Activated CD4-positive, alpha-beta T cell treated with anti-CD3 and anti-CD28 coated beads for 36 hours (primary cell): ENCODE results near the gene CSTF2T. TPM values are rescaled to one million over a fixed set of nuclear protein-coding genes. Genes with fewer than 3 reads are reported as not detected.
A peak's percentile ranks its signal among the peaks of the same experiment; 100 is the strongest.

Source experiments
- ATAC-seq: fragments of 200-7000 bp; cut with Tn5 transposase; one replicate; pipeline ENCODE4 v1.10.0; 2021; ENCODE audit warnings: mild to moderate bottlenecking, moderate library complexity
- CTCF ChIA-PET: fragments of 350-600 bp; sonication (Branson Sonifier 250); formaldehyde crosslinking; loops from one replicate; lab custom pipeline; 2021; ENCODE audit warnings: antibody characterized with exemption; lab: Charles Lee
- POLR2A ChIA-PET: fragments of 350-600 bp; sonication (Branson Sonifier 250); formaldehyde crosslinking; loops from one replicate; lab custom pipeline; 2021; ENCODE audit warnings: antibody characterized with exemption, inconsistent platforms; lab: Charles Lee
- DNase-seq: peaks from one replicate; pipeline ENCODE4 v3.0.0-alpha.2; 2020
- H3K27ac Mint-ChIP-seq: one replicate; pipeline ENCODE4 v1.8.0; 2021; ENCODE audit warnings: mixed read lengths
- H3K27me3 Mint-ChIP-seq: one replicate; pipeline ENCODE4 v1.8.0; 2021; ENCODE audit warnings: mixed read lengths
- H3K36me3 Mint-ChIP-seq: one replicate; pipeline ENCODE4 v1.8.0; 2021; ENCODE audit warnings: low read depth, mixed read lengths
- H3K4me1 Mint-ChIP-seq: one replicate; pipeline ENCODE4 v1.8.0; 2021; ENCODE audit warnings: mixed read lengths
- H3K4me3 Mint-ChIP-seq: one replicate; pipeline ENCODE4 v1.8.0; 2021; ENCODE audit warnings: mild to moderate bottlenecking, moderate library complexity, mixed read lengths
- H3K9me3 Mint-ChIP-seq: one replicate; pipeline ENCODE4 v1.8.0; 2021; ENCODE audit warnings: low read depth, mixed read lengths
- intact Hi-C, 2 experiments: fragments of 100-400 bp; cut with DNase I in 1 of 2; cut with micrococcal nuclease in 1 of 2; formaldehyde crosslinking; loops; one replicate each; pipeline versions ENCODE4 v1.14.2 to v1.15.1; 2022 to 2024; cut with DNase I, micrococcal nuclease
- total RNA-seq, 2 experiments: library from RNA; stranded (reverse); gene quantifications; one replicate each; pipeline ENCODE4 v1.2.3, GENCODE V29; 2021

CSTF2T gene, protein sequence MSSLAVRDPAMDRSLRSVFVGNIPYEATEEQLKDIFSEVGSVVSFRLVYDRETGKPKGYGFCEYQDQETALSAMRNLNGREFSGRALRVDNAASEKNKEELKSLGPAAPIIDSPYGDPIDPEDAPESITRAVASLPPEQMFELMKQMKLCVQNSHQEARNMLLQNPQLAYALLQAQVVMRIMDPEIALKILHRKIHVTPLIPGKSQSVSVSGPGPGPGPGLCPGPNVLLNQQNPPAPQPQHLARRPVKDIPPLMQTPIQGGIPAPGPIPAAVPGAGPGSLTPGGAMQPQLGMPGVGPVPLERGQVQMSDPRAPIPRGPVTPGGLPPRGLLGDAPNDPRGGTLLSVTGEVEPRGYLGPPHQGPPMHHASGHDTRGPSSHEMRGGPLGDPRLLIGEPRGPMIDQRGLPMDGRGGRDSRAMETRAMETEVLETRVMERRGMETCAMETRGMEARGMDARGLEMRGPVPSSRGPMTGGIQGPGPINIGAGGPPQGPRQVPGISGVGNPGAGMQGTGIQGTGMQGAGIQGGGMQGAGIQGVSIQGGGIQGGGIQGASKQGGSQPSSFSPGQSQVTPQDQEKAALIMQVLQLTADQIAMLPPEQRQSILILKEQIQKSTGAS
- 10 to 100 TPM; 24.5 to 27.6 TPM for total RNA-seq

DNA sequence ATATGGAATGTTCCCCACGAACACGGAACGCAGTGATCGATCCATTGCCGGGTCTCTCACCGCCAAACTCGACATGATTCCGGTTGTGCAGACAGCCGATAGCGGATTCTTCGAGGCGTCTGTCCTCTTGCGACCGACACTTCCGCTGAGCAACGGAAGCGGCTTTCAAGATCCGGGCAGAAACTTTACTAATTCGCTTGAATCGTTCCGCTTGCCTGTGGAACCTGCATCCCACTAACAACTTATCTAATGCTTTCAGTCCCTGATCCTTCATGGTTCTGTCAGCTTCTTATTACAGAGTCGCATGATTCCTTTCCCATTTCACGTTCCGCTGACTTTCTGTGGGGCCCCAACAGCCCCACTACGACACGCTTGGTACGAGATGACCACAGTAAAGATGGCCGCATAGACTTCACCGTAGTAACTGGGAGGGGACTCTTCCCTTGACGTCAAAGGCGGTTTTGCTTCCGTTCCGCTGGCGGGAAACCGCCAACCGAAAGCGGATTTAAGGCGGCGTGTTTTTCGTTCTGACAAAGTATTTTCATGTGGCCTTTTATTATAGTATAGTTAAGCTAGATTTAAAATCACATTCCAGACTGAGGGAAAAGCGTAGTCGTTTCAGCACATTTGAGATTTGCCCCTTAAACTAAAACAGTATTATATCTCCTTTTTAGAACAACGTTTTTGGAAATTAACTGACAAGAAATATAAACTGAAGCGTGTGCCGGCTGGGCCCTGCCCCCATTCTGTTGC, at the start of gene CSTF2T:
Gene CSTF2T, minus strand, starts transcription at position 121 of the 753 bp plus-strand sequence. Its CDS starts 46 bp downstream, at position 75.
- ChIA-PET POLR2A (interaction anchor here (0.7 kb wide), 1 partner anchor 15 kb away, joined by 3 read pairs; no protein-coding TSS in a partner anchor), CTCF (interaction anchor here (0.5 to 1.3 kb wide), 3 partner anchors 9 to 690 kb away, joined by 3 read pairs; no protein-coding TSS in a partner anchor)
- no peaks in the 10 kb centered on the region for H3K9me3 Mint-ChIP-seq
- peaks cover 40% of the 10 kb centered on the region for H3K36me3 Mint-ChIP-seq
- H3K4me1 Mint-ChIP-seq, result peaks cover 51% of the 10 kb centered on the region
- H3K27me3 Mint-ChIP-seq, result no peaks in the 10 kb centered on the region
- DNase-seq (peak; percentile 93), ATAC-seq (peak; percentile 89)
- peak within 1 kb of the TSS; percentile 96 for H3K4me3 Mint-ChIP-seq
- H3K27ac Mint-ChIP-seq, result peak within 1 kb of the TSS; percentile 100
- intact Hi-C loops, result loop anchor here (1.0 to 5.0 kb wide), 4 partner anchors 178 to 1075 kb away; partner anchors contain the start of gene ASAH2B (in 1 of the 2)

DNA sequence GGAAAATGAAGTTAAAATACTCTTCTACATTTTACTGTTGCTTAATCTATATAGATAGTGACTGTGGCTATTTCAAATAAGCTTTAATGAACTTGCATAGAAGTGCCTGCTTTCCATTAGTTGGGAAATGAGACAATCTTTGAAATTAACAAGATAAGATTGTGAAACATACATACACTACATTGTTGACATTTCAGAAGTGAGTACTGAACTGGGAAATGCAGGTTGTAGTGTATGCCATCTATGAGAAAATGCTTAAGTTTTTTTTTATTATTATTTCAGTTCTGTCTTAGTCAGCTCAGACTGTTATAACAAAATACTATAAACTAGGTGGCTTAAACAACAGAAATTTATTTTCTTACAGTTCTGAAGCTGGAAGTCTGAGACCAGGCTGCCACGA, 49.6 kb upstream of the CSTF2T start:
- Mint-ChIP-seq H3K27me3 (no peaks in the 10 kb centered on the region), H3K4me3 (no peak overlapping the region), H3K27ac (no peak overlapping the region), H3K4me1 (no peaks in the 10 kb centered on the region), H3K9me3 (no peaks in the 10 kb centered on the region), H3K36me3 (no peaks in the 10 kb centered on the region)
- ATAC-seq, result no peak
- ChIA-PET CTCF (no interaction called here), POLR2A (interaction anchor here (0.7 kb wide), 1 partner anchor 56 kb away, joined by 3 read pairs; no protein-coding TSS in a partner anchor)
- no peak for DNase-seq
- intact Hi-C loops, result no loop called here

DNA sequence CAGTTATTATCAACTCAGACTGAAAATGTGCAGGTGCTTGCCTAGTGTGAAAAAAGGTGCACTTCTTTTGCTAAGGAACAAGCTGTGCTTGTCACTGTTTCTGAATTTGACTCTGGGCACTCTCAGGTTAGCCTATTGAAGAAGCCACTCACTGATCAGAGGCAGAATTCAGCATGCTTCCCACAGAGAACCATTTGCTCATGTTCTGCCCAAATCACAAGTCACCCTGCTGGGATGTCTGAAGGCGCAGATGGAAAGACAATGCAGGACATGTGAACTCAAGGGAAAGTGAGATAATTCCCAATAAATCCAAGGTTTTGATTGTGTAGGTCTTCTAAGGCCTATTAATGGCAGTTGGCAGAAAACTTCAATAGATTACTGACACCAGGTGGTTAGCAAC, 47.8 kb upstream of the CSTF2T start:
- no peak for DNase-seq
- Mint-ChIP-seq H3K4me3 (no peak overlapping the region), H3K4me1 (no peaks in the 10 kb centered on the region), H3K36me3 (no peaks in the 10 kb centered on the region), H3K27me3 (no peaks in the 10 kb centered on the region), H3K9me3 (no peaks in the 10 kb centered on the region), H3K27ac (no peak overlapping the region)
- CTCF ChIA-PET, result no interaction called here
- no peak for ATAC-seq
- POLR2A ChIA-PET, result no interaction called here
- intact Hi-C loops, result no loop called here

DNA sequence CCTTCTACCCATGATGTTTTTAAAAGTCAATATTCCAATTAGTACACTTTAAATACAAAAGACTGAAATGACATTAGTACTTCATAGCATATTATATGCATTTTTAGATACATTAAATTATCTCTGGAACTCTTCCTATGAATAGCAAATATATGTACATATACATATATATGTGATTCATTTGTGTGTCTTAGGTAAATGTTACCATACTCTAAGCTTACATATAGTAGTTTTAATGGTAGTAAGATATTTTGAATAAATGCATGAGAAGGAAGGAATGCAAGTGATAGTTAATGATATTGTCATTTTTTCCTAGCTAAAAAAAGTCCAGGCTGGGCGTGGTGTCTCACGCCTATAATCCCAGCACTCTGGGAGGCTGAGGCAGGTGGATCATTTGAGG, 46.0 kb upstream of the CSTF2T start:
- CTCF ChIA-PET, result no interaction called here
- H3K4me1 Mint-ChIP-seq, result no peaks in the 10 kb centered on the region

DNA sequence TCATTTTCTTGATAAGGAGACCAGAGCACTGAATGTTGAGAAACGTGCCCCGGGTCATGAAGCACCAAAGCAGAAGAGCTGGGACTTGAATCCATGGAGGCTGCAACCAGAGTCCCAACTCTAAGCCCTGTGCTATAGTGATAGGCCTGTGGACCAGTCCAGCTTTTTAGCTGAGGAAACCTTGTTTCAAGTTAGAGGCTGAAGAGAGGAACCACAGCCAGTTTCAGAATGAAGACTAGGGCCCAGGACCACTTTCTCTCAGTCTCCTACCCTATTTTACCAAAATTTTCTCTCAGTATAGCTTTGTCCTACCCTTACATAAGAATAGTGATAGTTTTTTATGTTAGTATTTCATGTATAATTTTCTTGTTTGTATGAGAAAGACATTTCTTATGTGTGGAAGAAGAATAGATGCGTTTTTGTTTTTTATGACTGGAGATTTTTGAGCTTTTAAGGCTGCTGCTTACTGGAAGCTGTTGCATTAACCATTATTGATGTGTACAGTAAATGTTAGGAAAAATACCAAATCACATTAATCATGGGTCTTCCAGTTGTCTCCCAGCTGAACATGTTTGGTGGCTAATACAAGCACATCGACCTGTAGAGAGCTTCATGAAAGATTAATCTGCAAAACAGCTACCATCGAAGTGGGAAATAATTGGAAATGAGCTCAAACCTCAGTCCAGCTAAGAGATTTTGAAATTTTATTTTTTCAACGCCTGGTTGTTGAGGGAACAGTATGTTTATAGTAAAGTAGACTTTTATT, 45.0 kb upstream of the CSTF2T start:
- Mint-ChIP-seq H3K4me1 (no peaks in the 10 kb centered on the region), H3K9me3 (no peaks in the 10 kb centered on the region), H3K4me3 (no peak overlapping the region), H3K27me3 (no peaks in the 10 kb centered on the region), H3K36me3 (no peaks in the 10 kb centered on the region), H3K27ac (no peak overlapping the region)
- no peak for ATAC-seq
- intact Hi-C loops, result no loop called here
- DNase-seq, result no peak
- POLR2A ChIA-PET, result no interaction called here
- CTCF ChIA-PET, result no interaction called here

More for the DNA sequence above, 46.0 kb upstream of the CSTF2T start:
- intact Hi-C loops, result no loop called here
- DNase-seq (no peak), ATAC-seq (no peak)
- Mint-ChIP-seq H3K27me3 (no peaks in the 10 kb centered on the region), H3K27ac (no peak overlapping the region), H3K36me3 (no peaks in the 10 kb centered on the region), H3K4me3 (no peak overlapping the region), H3K9me3 (no peaks in the 10 kb centered on the region)
- POLR2A ChIA-PET, result no interaction called here

DNA sequence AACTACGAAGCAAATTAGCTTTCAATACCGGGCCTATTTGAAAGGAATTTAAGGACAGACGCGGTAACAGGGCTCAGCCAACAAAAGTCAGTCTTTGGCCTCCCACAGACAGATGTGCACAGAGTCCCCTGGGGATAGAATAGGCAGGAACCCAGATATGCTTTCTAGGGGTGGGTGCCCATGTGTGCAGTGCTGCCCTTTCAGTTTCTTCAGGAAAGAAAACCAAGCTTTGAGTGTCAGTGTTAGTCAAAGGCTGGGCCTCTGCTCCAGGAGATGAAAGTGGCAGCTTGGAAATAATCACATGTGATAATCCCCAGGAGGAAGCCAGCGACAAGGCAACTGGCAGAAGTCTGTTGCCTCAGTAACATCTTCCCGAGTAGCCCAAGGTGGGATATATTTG, 43.8 kb upstream of the CSTF2T start:
- Mint-ChIP-seq H3K27me3 (no peaks in the 10 kb centered on the region), H3K4me1 (no peaks in the 10 kb centered on the region)

DNA sequence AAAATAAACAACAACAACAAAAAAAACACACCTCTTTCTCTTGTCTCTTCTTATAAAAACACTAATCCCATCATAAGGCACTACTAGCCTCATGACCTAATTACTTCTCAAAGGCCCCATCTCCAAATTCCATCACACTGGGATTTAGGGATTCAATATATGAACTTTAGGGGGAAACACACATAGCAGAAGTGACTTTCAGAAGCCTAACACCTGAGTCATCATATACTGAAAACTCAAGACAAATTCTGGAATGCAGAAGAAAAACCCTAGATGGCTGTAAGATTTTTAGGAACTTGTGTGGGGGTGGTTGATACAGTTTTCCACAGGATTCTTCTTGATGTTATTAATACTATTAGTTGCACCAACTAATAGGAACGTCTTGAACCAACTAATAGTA, 33.7 kb upstream of the CSTF2T start:
- DNase-seq, result no peak
- Mint-ChIP-seq H3K27me3 (peaks cover 2% of the 10 kb centered on the region), H3K36me3 (no peaks in the 10 kb centered on the region), H3K9me3 (no peaks in the 10 kb centered on the region), H3K27ac (no peak overlapping the region), H3K4me1 (no peaks in the 10 kb centered on the region), H3K4me3 (no peak overlapping the region)
- no peak for ATAC-seq
- ChIA-PET POLR2A (no interaction called here), CTCF (no interaction called here)
- intact Hi-C loops, result no loop called here

More for the DNA sequence above, 43.8 kb upstream of the CSTF2T start:
- H3K9me3 Mint-ChIP-seq, result no peaks in the 10 kb centered on the region
- H3K27ac Mint-ChIP-seq, result no peak overlapping the region
- H3K36me3 Mint-ChIP-seq, result no peaks in the 10 kb centered on the region
- H3K4me3 Mint-ChIP-seq, result no peak overlapping the region
- intact Hi-C loops, result no loop called here
- ChIA-PET CTCF (no interaction called here), POLR2A (no interaction called here)
- ATAC-seq, result no peak
- no peak for DNase-seq

DNA sequence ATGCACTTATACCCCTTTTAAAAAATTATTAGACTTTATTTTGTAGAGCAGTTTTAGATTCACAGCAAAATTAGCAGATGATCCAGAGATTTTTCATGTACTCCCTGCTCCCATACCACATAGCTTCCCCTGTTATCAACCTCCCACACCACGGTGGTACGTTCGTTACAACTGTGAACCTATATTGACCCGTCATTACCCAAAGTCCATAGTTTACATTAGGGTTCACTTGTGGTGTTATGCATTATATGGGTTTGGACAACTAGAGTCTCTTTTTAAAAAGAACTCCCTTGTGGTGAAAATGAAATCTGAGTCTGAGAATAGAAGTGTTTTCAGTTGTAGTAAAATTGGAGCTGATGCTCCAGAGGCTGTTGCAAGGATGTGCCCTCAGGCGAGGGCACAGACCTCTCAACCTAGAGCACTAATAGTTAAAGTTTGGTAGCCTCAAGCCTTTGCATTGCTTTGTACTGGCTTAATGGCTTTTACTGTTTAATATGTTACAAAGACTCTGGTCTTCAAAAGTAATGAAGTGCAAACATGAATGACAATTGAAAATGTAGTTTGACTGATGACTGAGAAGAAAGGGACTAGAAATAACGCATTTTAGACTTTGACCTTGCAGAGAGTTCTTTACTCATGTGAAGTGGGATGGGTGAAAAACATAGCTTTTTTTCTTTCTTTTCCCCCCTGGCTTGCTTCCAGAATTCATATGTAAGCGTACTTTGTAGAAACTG, 30.6 kb upstream of the CSTF2T start:
- Mint-ChIP-seq H3K27ac (no peak overlapping the region), H3K4me3 (no peak overlapping the region), H3K4me1 (no peaks in the 10 kb centered on the region), H3K27me3 (peaks cover 2% of the 10 kb centered on the region), H3K9me3 (no peaks in the 10 kb centered on the region), H3K36me3 (no peaks in the 10 kb centered on the region)
- DNase-seq, result no peak
- intact Hi-C loops, result no loop called here
- POLR2A ChIA-PET, result no interaction called here
- CTCF ChIA-PET, result no interaction called here
- no peak for ATAC-seq

DNA sequence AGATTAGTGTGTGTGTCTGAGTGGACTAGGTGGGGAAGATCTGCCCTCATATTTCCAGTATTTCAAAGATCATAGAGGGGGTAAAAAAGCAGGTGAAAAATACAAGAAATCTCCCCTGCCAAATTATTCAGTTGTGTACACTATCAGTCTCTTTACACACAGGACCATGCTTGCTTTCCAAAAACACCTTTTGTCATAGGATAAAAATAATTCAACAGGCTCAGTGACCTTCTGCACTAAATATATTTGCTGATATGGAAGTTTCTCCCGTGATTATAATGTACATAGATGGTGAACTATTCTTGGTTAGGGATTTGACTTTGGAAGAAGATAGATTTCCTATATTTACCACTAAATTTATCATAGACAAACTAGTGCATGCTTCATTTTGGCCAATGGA, 24.6 kb upstream of the CSTF2T start:
- intact Hi-C loops, result no loop called here
- Mint-ChIP-seq H3K9me3 (no peaks in the 10 kb centered on the region), H3K4me1 (peaks cover 3% of the 10 kb centered on the region), H3K27me3 (peaks cover 2% of the 10 kb centered on the region), H3K4me3 (no peak overlapping the region), H3K27ac (no peak overlapping the region), H3K36me3 (no peaks in the 10 kb centered on the region)
- ChIA-PET POLR2A (no interaction called here), CTCF (no interaction called here)
- DNase-seq, result no peak
- ATAC-seq, result no peak

DNA sequence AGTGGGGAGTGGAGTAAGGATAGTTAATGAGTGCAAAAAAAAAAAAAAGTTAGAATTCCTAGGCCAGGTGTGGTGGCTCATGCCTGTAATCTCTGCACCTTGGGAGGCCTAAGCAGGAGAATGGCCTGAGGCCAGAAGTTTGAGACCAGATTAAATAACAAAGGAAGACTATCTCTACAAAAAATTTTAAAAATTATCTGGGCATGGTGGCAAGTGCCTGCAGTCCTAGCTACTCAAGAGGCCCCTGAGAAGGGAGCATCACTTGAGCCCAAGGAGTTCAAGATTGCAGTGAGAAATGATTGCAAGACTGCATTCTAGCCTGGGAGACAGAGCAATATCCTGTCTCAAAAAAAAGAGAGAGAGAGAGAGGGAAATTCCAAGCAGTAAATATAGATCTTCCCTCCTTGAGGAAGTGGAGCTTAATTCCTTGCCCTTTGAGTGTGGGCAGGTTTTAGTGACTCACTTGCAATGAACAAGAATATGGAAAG, 19.5 kb upstream of the CSTF2T start:
- ChIA-PET CTCF (no interaction called here), POLR2A (no interaction called here)
- intact Hi-C loops, result no loop called here
- no peak overlapping the region for H3K27ac Mint-ChIP-seq
- peaks cover 4% of the 10 kb centered on the region for H3K27me3 Mint-ChIP-seq
- no peaks in the 10 kb centered on the region for H3K36me3 Mint-ChIP-seq
- DNase-seq, result no peak
- ATAC-seq, result no peak
- peaks cover 4% of the 10 kb centered on the region for H3K4me1 Mint-ChIP-seq
- no peaks in the 10 kb centered on the region for H3K9me3 Mint-ChIP-seq
- H3K4me3 Mint-ChIP-seq, result no peak overlapping the region
